Progenitor cell of endocrine pancreas (in vitro differentiated cells): Measurements from ENCODE around the gene ARMC7. TPM values are rescaled to one million over a fixed set of nuclear protein-coding genes. Genes with fewer than 3 reads are reported as not detected.

Experiments used
- DNase-seq: peaks from one replicate; pipeline ENCODE4 v3.0.0; 2021; ENCODE audit warnings: low spot score; ENCODE audit not compliant: unreplicated experiment
- H3K27ac Mint-ChIP-seq: 2 replicates; pipeline ENCODE4 v1.8.0; 2021; ENCODE audit warnings: mild to moderate bottlenecking, moderate library complexity, mixed read lengths
- H3K27me3 Mint-ChIP-seq: 2 replicates; pipeline ENCODE4 v1.8.0; 2021; ENCODE audit warnings: mixed read lengths
- H3K36me3 Mint-ChIP-seq: 2 replicates; pipeline ENCODE4 v1.8.0; 2022; ENCODE audit warnings: mixed read lengths; ENCODE audit not compliant: insufficient read depth
- H3K4me1 Mint-ChIP-seq: 2 replicates; pipeline ENCODE4 v1.8.0; 2021; ENCODE audit warnings: low read depth, mixed read lengths
- H3K4me3 Mint-ChIP-seq: 2 replicates; pipeline ENCODE4 v1.8.0; 2021; ENCODE audit warnings: low read depth, mild to moderate bottlenecking, moderate library complexity, mixed read lengths
- H3K9me3 Mint-ChIP-seq: 2 replicates; pipeline ENCODE4 v1.8.0; 2021; ENCODE audit warnings: low read depth, mixed read lengths
- CTCF ChIP-seq: fragments of 200-600 bp; sonication (generic); IDR thresholded peaks from one replicate; pipeline ENCODE4 v1.5.0; 2021; ENCODE audit warnings: antibody characterized with exemption, mild to moderate bottlenecking; ENCODE audit not compliant: unreplicated experiment
- total RNA-seq: library from RNA; stranded (reverse); gene quantifications from 2 replicates; pipeline ENCODE4 v1.2.1, GENCODE V29; 2021

Gene ARMC7
- total RNA-seq, 1 donor from 2014 or later = 16.7 TPM

DNA sequence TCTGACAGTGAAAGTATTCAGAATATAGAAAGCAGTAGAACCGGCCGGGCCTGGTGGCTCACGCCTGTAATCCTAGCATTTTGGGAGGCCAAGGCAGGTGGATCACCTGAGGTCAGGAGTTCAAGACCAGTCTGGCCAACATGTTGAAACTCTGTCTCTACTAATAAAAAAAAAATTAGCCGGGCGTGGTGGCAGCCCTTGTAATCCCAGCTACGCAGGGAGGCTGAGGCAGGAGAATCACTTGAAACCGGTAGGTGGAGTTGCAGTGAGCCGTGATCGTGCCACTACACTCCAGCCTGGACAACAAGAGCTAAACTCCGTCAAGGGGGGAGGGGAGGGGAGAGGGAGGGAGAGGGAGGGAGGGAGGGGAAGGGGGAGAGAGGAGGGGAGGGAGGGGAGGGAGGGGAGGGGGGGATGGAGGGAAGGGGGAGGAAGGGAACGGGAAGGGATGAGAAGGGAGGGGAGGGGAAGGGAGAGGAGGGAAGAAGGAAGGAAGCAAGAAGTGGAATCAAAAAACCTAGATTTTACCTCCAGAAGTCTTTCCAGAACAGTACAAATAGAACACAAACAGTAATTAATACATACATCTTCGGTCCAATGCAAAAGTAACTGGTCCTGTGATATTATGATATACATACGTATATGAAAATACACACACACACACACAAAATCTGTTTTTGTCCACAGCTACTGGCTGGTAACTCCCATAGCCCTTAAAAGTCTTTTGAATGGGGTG lies 32.6 kb downstream of the ARMC7 start:
- Mint-ChIP-seq H3K27ac (peak overlapping the region; percentile 24), H3K27me3 (no peaks in the 10 kb centered on the region), H3K9me3 (no peaks in the 10 kb centered on the region), H3K4me1 (peaks cover 4% of the 10 kb centered on the region), H3K4me3 (no peak overlapping the region), H3K36me3 (peaks cover 42% of the 10 kb centered on the region)
- TF ChIP-seq CTCF = no peak
- no peak for DNase-seq

- no peaks in the 10 kb centered on the region for H3K27me3 Mint-ChIP-seq
- H3K4me1 Mint-ChIP-seq = peaks cover 6% of the 10 kb centered on the region
- no peak overlapping the region for H3K4me3 Mint-ChIP-seq
- H3K9me3 Mint-ChIP-seq = no peaks in the 10 kb centered on the region
- no peak overlapping the region for H3K27ac Mint-ChIP-seq
- TF ChIP-seq CTCF = no peak
- peaks cover 51% of the 10 kb centered on the region for H3K36me3 Mint-ChIP-seq
- DNase-seq = no peak
Observed at GRCh38 chr17:75144816-75145512, 35.2 kb downstream of the ARMC7 start.

GRCh38 chr17:75146592-75146991 lies 36.8 kb downstream of the ARMC7 start:
- no peak for TF ChIP-seq CTCF
- Mint-ChIP-seq H3K27ac (peak overlapping the region; percentile 79), H3K36me3 (peaks cover 41% of the 10 kb centered on the region), H3K9me3 (no peaks in the 10 kb centered on the region), H3K27me3 (no peaks in the 10 kb centered on the region), H3K4me3 (no peak overlapping the region), H3K4me1 (peaks cover 6% of the 10 kb centered on the region)
- DNase-seq = no peak

DNA sequence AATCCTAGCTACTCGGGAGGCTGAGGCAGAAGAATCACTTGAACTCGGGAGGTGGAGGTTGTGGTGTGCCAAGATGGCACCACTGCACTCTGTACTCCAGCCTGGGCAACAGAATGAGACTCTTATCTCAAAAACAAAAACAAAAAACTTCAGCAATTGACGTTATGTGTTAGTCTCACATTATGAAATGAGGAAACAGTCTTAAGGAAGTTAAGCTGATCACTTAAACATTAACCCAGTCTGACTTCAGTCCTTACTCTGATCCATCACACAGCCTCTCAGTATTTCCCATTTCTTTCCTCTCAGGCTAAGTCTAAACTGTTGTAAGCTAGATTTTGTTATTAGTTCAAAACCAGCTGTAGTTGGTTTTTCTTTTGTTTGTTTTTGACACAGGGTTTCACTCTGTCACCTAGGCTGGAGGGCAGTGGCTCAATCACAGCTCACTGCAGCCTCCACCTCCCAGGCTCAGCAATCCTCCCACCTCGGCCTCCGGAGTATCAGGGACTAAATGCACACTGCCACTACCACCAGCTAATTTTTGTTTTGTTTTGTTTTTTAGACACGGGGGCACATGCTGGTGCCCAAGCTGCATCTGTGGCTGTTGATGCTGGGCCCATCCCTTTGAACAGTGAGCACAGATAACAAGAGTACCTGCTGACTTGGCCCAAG lies 38.2 kb downstream of the ARMC7 start:
- DNase-seq = no peak
- peaks cover 18% of the 10 kb centered on the region for H3K4me1 Mint-ChIP-seq
- no peak for TF ChIP-seq CTCF
- H3K9me3 Mint-ChIP-seq = no peaks in the 10 kb centered on the region
- no peak overlapping the region for H3K4me3 Mint-ChIP-seq
- peaks cover 38% of the 10 kb centered on the region for H3K36me3 Mint-ChIP-seq
- H3K27ac Mint-ChIP-seq = peak overlapping the region; percentile 74
- no peaks in the 10 kb centered on the region for H3K27me3 Mint-ChIP-seq

DNA sequence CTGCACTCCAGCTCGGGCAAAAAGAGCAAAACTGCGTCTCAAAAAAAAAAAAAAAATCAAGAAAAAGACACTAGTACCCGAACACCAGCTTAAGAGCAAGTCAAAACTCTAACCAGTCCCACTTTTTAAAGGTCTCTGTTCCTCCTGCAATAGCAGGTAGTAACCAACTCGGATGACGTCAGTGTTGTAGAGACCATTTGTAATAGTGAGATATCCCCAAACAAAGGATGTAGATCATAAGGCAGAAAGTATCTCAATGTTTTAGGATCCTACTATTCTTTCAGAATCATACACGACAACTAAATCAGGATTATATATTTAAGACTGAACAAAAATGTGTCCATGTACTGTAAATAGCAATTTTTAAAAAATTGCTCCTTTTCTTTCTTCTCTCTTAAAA lies 42.2 kb downstream of the ARMC7 start:
- Mint-ChIP-seq H3K27me3 (no peaks in the 10 kb centered on the region), H3K27ac (peak overlapping the region; percentile 96), H3K9me3 (no peaks in the 10 kb centered on the region), H3K4me1 (peaks cover 22% of the 10 kb centered on the region), H3K4me3 (peak overlapping the region; percentile 97), H3K36me3 (peaks cover 21% of the 10 kb centered on the region)
- no peak for DNase-seq
- no peak for TF ChIP-seq CTCF
